NCI-H446 (cell line): ENCODE data around the gene BTN1A1.
A peak's percentile ranks its signal among the peaks of the same experiment; 100 is the strongest.
"Not testable (repeated sequence)": the region's sequence is repeated elsewhere in the genome, so short reads cannot be mapped to it uniquely, and the experiment has no call there.

Experiments
- DNase-seq, 2 experiments: peaks; one replicate each; lab custom pipeline; 2025; lab: John Stamatoyannopoulos, UW

Gene BTN1A1

GRCh38 chr6:26537160-26537845 lies 37.2 kb downstream of the BTN1A1 start:
- DNase-seq: peak; percentile 94 to 98

GRCh38 chr6:26537846-26538571 lies 37.9 kb downstream of the BTN1A1 start, which contains the start of gene HMGN4:
Gene HMGN4 (plus strand): TSS chr6:26538366. CDS start chr6:26545207, 6,841 bp downstream.
- peak; percentile 92 to 94 for DNase-seq

GRCh38 chr6:26538572-26538902 lies 38.4 kb downstream of the BTN1A1 start:
- DNase-seq: peak in 1 of 2 experiments; percentile 52

- no peak for DNase-seq
Observed at GRCh38 chr6:26539071-26539615, 39.0 kb downstream of the BTN1A1 start.

GRCh38 chr6:26541579-26541978 lies 41.5 kb downstream of the BTN1A1 start:
- no peak for DNase-seq

- no peak for DNase-seq
Observed at GRCh38 chr6:26543953-26544352, 43.9 kb downstream of the BTN1A1 start.

GRCh38 chr6:26544473-26544872 lies 44.4 kb downstream of the BTN1A1 start:
- DNase-seq: no peak

GRCh38 chr6:26545627-26546026 lies 45.5 kb downstream of the BTN1A1 start:
- DNase-seq: no peak

GRCh38 chr6:26547363-26547762 lies 47.3 kb downstream of the BTN1A1 start:
- not testable (repeated sequence) for DNase-seq

- no peak for DNase-seq
Observed at GRCh38 chr6:26550250-26550993, 50.3 kb downstream of the BTN1A1 start.

- no peak for DNase-seq
Observed at GRCh38 chr6:26552205-26552604, 52.1 kb downstream of the BTN1A1 start.

- DNase-seq: no peak
Observed at GRCh38 chr6:26552640-26553188, 52.6 kb downstream of the BTN1A1 start.

- DNase-seq: peak; percentile 78
Observed at GRCh38 chr6:26553264-26553634, 53.1 kb downstream of the BTN1A1 start.

GRCh38 chr6:26553635-26554446 lies 53.7 kb downstream of the BTN1A1 start:
- peak; percentile 89 to 90 for DNase-seq

GRCh38 chr6:26554447-26554696 lies 54.3 kb downstream of the BTN1A1 start:
- no peak for DNase-seq

GRCh38 chr6:26554697-26555504 lies 54.8 kb downstream of the BTN1A1 start:
- peak; percentile 8 to 71 for DNase-seq

- no peak for DNase-seq
Observed at GRCh38 chr6:26555505-26556262, 55.6 kb downstream of the BTN1A1 start.

GRCh38 chr6:26556263-26557070 lies 56.4 kb downstream of the BTN1A1 start:
- peak; percentile 71 to 86 for DNase-seq
